Measurements from ENCODE around the gene IMMP2L.
"Not testable (repeated sequence)": the region's sequence is repeated elsewhere in the genome, so short reads cannot be mapped to it uniquely, and the experiment has no call there.

Gene IMMP2L

DNA sequence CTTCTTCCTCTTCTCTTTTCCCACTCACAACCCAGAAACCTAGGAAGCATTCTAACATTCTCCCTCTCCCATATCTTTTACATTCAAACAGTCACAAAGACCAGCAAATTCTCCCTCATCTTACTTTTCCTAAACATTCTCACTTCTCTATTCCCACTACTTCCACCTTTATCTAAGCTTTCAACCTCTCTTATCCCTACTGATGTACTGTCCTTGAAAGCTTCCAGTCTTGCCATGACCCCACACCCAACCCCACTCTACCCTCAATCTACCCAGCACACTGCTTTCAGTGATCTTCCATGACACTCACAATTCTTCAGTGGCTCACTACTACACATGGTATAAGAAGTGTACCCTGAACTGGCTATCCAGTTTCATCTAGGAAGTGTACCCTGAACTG is 5.3 kb downstream of the IMMP2L start:
- no peak for DNase-seq

DNA sequence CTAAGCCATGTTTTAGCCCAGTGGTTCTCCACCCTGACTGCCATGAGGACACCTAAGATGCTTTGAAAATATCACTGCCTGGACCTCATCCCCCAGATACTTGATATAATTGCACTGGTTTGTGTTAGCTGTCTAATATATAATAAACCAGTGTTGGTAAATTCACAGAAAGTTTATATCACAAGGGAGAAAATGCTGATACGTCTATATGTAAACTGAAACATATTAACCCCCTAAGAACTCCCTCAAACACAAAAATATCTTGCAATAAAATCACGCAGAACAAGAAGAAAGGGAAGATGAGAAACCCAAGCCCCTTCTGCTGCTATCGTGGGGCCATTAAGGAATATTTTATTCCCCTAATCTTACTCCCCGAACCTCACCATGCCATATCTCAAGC is 8.2 kb downstream of the IMMP2L start:
- no peak for DNase-seq

DNA sequence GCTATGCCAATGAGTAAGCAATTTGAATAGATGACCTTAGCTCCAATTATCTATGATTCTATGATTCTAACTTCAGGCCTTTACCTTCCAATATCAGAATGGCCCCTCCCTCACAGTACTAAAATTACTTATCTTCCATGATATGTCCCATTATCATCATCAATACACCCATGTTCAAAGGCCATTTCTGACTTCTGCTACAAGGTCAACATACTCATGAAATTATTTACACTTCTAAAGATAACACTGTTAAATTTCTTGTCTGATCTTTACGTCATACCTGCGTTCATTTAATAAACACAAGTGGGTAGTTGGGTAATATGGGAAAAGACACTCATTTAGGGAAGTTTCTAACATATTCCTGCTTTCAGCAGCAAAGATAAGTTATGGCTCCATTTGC is 21.2 kb downstream of the IMMP2L start:
- no peak for DNase-seq

DNA sequence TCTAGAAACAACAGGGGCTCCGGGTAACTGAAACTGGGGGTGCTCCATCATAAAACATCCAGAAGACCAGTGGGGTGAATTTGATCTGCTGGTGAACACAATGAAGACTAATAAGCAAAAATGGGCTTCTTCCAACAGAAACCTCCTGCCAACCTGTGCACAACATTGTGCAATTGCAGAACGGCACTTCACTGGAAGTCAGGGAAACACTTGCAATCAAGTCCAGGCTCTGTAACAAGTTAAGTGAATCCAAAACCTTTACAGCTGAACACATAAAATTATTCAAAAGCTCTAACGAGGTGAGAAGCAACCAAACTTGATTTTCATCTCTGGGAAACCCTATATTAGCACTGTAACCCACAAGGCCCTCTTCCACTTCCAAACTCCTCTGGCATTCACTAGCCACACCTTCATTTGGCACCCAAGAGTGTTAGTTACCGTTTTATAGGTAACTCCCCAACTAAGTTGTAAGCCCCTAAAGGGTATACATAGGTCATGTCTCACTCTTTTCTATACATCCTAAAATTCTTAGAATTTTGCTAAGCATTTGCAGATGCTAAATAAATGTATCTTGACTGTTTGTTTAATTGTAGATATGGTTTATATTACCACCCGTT is 22.0 kb downstream of the IMMP2L start:
- DNase-seq = no peak

DNA sequence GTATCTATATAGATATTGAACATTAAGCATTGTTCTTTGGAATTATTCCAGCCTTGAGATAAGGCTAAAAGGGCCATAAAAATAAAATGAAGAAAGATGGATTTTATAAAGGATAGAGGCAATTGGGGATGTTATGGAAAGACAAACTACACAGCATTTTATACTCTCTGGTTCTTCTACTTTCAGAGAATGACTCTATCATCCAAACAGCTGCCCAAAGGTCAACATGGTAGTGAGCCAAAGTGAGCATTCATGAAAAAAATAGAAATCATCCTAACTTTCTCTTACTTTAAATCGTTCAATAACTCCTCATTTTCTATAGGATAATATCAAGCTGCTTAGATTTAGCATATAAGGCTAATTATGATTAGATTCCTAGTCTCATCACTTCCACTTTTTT is 25.2 kb downstream of the IMMP2L start:
- DNase-seq = no peak

DNA sequence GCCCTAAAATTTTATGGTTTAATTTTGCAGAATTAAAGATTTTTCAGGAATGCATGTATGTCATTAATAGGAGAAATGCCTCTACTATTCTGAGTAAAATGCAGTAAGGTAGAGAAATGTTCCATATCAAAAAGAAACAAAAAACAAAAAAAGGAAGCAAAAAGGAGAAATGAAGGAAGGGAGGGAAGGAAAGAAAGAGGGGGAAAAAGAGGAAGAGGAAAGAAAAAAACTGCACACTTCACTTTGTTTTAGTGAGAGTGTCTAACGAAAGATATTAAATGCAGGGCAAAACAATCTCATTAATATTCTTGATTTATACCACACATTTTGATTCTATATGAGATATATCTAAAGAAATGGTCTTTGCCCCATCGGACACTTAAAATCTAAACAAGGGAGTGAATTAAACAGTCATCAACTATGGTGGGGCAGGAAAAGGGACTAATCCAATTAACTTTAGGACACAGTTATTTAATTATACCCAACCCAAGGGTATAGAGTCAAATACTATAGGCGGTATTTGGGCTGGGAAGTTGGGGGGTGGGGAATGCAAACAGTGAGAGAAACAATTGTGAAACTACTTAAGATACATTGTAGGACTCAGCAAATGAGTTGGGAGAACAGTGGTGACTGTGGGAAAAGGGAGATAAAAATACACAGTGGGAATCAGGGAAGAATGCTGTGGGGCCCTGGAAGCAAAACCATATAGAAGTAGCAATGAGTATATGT is 27.0 kb downstream of the IMMP2L start:
- DNase-seq = no peak

DNA sequence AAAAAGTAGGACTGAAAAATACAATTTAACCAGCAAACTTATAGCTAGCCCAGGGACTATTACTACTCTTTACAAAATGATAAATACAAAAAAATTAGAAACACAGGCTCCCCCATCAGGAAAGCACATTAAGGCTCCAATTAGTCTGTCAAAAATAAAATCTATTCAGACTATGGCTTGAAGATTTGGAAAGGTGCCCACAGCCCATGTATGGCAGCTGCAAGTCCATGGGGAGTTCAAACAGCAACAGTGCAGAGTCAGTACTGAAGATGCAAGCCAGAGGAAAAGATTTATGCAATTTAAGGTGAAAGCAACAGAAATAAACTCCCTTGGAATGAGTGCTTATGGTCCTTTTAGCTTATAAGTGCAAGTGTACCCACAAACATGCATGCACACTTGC is 29.7 kb downstream of the IMMP2L start:
- DNase-seq = no peak

DNA sequence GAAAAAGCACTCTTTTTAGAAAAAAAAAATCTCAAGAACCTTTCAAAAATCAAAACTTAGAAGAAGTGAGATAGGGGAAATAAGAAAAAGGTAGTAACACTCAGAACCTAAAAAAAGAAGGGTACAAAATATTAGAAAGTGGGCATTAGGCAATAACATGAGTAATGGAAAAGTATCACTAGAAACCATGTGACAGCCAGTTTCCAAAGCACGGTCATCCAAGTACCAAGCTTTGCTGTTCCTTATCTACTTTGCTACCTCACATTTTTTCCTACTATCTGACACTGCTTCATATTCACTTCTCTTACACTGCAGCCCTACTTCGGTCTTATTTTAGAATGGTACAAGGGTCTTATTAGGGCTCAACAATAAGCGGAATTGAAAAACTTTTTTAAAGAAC is 30.3 kb downstream of the IMMP2L start:
- no peak for DNase-seq

DNA sequence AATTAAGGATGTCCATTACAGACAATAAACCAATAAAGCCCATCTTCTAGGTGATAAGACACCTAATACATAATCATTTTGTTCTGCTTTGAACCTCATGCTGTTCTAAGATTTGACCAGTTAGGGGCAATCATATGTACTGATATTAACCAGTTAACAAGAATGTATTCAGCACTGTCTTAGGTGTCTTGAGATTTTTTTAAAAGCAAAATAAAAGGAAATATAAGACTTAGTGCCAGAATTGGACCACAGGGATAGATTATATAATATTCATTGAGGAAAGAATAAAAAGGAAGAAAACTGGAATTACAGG is 32.0 kb downstream of the IMMP2L start:
- DNase-seq = no peak

DNA sequence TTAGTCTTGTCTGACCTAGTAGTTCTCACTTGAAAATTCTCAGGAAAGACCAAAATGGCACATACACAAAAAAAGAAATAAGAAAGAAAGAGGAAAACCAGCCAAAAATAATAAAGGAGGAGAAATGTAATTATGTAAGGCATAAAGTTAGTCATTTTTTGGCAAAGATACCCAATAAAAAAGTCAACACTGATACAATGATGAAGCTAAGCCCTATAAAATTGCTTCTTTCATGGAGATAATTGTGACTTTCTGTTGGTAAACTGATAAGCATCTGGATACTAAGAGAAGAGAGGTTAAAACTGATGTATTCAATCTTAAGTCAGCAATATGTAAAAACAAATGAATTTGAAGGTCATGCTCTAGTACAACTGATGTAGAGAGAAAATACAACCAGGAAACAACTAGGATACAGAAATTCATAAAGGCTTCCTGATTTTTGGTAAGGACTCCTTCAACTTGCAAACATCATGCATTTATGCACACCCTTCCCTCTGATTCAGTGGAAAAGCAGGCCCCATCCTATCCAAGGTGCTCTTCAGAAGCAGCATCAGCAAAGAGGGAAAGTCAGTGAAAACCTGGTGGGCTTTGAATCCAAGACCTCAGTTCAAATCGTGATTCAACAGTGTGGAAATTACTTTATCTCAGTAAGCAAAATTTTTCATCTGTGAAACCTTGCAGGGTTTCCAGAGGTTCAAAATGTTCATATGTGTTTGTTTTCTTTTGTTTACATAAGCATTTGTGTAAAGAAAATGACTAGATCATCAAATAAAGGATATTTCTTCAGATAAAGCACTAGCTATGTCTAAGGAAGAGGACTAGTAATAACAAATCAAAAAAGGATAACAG is 32.6 kb downstream of the IMMP2L start:
- no peak for DNase-seq

DNA sequence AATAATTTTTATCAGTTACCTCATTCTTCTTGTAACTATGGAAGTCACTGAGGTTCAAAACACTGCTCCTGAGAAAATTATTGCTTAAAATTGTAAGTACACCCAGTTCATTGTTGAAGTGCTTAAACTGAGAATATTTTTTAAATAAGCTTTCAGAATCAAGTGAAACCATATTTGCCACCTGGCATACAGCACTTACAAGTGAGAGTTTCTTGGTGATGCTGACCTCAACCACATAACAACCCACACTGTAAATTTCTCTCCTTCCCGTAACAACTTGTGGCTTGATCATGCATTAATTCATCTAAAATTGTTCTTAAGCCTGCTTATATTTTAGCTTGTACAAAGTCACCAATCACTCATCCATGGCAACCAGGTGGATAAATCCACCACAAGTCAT is 34.0 kb downstream of the IMMP2L start:
- DNase-seq = no peak

DNA sequence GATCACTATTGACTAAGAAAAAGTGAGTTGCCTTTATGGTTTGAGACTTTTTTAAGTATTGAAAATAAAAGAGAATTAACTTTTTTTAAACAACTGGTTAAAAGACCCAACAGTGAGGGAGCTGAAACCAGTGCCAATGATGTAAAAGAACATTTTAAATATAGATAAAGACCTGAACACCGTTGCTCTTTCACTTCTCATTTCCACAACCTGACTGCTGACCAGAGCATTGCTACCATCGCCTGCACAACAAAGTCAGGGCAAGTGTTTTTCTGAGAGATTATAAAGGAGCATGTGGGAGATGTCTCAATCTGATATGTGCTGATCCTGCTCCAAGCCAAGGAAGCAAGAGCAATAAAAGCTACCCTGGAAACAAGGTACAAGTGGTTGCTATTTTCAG is 34.7 kb downstream of the IMMP2L start:
- no peak for DNase-seq

DNA sequence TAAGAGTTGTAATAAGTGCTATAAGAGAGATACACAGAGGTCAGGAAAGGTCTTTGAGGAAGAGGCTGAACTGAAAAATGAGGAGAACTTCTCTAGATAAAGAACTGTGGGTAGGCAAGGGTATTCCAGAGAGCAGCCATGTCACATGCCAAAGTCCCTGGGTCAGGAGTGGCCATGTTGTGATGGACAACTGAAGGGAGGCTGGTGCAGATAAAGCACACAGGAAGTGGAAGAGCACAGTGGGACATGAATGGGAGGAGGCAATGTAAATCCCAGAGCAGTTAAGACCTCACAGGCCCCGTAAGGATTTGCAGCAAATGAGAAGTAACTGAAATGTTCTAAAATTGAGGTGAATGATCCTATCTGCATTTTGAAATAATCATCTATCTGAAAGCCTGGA is 37.2 kb downstream of the IMMP2L start:
- no peak for DNase-seq

DNA sequence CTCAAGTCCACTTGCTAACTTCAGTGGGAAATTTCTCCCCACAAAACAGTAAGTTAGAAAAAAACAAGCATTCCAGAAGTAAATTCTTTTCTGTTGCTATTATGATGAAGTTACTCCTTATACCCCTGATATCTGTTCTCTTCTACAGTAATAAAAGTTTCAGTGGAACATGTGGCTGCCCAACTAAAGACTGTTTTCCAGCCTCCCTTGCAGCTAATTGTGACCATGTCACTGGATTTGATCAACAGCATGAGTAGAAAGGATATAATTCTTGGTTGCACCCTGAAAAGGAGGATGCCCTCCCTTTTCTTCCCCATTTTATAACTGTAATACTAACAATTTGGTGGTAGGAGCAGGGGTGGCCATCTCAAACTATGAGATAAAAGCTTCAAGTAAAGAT is 40.6 kb downstream of the IMMP2L start:
- no peak for DNase-seq

DNA sequence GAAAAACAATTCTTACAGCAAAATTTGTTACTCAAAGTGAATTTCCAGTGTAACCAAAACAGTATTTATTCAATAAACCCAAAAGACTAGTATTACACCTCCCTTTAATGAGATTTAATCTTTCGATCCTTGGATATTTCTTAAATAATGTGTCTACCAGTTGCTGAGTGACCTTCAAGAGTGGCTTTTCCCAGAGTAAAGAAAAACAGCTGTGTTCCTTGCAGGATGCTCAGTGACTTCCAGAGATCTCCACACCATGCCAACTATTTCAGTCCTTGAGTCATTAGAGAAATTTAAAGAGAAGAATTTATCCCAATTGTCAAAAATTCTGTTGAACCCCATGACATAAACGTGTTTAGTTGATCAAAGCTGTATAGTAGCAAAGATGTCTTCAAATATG is 44.0 kb downstream of the IMMP2L start:
- DNase-seq = no peak

DNA sequence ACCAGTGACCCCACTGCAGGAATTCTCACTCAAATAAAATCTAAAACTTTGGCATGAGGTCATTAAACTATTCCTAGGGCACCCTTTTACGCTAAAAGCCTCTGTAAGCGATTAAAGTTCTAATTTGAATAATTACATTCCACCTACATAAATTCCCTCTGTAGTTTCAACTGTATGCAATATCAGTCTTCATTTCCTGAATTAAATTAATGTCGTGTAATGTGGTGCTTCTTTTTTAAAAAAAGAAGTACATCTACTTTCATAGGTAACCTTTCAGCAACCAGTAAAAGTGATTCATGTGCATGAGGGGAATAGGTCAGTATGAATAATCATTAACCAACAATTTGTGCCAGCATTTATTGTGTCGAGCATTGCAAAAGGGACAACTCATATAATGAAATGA is 44.7 kb downstream of the IMMP2L start:
- DNase-seq = no peak

DNA sequence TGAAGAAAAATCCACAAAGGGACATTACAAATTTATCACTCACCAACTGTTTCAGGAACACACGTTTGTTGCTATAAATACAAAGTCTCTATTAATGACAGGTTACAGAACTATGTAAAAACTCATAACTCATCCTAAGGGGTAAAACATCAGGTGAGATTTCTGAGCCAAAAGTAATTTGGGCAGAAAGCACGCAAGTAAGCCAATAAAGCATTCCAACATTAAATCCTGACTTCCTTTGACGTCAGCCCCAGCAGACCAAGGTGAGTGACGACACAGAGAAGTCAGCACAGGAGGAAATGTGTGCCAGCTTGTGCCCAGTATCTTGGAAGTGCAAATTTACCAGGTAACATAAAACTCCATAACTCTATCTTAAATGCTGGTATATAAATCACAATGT is 45.7 kb downstream of the IMMP2L start:
- no peak for DNase-seq

DNA sequence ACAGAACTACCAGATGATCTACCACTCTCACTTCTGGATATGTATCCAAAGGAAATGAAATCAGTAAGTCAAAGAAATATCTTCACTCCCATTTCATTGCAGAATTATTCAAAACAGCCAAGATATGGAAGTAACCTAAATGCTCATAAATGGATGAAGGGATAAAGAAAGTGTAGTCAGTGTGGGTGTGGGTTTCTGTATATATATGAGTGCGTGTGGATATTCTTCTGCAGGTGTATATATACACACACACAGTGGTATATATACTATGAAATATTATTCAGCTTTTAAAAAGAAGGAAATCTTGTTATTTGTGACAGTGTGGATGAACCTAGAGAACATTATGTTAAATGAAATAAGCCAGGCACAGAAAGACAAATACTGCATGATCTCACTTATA is 48.7 kb downstream of the IMMP2L start:
- no peak for DNase-seq

DNA sequence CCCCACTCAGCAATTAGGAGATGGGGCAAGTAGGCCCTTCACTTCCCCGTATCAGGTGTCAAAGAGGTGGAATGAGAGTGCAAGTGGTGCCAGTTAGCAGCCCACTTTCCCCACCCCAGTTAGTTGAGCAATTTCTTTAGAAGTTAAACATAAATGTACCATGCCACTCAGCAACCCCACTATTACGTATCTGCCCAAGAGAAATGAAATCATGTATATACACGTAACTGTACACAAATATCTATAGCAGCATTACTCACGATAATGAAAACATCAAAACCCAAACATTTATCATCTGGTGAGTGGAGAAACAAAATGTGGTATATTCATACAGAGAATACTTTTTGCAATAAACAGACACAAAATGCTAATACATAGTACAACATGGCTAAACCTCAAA is 50.4 kb downstream of the IMMP2L start:
- no peak for DNase-seq

DNA sequence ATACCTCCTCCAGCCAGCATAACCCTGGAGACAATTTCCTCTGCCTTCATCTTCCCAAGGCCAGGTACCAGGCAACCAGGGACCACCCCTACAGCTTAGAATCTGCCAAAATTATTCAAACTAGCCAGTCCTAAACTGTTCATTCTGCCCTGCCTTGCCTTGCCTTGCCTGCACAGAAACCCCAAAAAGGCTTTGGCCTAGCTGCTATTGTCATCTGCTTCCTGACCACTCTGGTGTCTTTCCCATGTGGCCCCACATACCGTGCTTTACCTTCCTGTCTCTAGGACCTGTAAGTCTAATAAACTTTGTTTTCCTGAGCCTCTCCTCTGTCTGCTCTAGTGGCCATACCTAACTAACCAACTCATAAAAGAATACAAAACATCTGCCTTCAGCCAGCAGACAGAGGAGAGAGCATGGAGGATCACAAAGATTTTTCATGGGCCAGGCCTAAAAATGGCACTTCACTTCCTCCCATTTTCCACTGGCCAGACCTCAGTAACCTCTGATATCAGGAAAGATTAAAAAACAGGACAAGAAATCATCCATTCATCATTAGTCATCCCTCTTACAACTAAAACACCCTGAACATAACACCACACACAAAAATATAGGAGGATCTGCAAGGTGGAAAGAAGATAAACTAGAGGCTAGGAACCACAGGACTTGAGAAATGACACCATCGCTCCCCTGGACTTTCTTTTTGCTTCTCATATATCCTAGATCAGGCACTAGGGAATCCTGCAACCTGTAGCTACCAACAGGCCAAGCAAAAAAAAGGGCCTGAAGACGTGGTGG is 51.5 kb downstream of the IMMP2L start:
- no peak for DNase-seq

DNA sequence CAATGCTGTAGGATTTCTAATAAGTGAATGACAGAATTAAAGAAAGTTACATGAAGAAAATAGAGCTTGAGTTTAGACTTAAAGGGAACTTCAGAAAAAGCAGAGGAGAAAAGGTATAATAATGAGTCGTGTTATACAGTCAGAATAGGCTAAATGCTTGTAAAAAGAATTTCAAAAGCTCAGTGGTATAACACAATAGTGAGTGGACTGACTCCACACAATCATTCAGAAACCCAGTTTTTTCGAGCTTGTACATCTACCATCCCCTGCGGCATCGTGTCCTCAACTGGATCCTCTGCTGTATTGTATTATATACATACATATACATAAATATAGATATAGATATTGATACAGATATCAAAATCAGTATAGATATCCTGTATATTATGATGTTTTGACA is 52.2 kb downstream of the IMMP2L start:
- DNase-seq = no peak

DNA sequence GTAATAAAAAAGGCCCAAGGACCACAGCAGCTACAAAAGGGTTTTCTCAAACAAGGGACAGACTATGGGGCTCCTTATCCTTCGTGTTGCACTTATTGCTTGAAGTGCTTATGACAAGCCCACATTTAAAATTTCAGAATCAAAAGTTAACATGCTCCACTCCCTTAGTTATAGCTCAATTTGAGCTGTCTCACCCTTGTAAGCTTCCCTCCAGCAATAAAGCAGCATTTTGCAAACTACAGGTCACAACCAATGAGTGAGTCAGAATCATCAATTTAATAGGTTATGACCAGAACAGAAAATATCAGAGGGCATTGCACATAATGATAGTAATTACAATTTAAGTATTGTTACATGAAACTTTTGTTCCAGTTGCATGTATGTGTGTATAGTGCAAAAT is 53.0 kb downstream of the IMMP2L start:
- no peak for DNase-seq

DNA sequence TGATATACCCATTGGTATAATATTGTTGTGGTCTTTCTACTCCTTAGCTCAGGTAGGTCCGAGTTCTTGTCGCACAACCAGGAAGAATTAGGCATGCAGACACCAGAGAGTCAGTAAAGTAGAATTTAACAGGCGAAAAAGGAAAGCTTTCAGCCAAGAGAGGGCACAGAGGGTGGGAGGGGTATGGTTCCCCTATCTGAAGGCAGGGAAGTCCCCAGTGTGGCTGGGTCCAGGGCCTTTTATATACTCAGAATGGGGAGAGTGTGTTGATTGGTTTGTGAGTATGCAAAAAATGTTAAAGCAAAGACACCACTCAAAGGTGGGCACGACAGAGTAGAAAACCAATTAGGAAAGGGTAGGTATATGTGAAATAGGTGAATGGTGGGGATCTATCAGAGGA is 53.9 kb downstream of the IMMP2L start:
- no peak for DNase-seq

DNA sequence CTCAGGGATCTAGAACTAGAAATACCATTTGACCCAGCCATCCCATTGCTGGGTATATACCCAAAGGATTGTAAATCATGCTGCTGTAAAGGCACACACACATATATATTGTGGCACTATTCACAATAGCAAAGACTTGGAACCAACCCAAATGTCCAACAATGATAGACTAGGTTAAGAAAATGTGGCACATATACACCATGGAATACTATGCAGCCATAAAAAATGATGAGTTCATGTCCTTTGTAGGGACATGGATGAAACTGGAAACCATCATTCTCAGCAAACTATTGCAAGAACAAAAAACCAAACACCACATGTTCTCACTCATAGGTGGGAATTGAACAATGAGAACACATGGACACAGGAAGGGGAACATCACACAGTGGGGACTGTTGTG is 56.9 kb downstream of the IMMP2L start:
- not testable (repeated sequence) for DNase-seq
